Keratinocyte (primary cell): ENCODE measurements around the gene TCF7L2. TPM values are rescaled to one million over a fixed set of nuclear protein-coding genes. Genes with fewer than 3 reads are reported as not detected.

Experiments
- DNase-seq: peaks from one replicate; pipeline ENCODE4 v3.0.0-alpha.2; 2011; ENCODE audit warnings: low read depth, missing footprints, low spot score
- FAIRE-seq: peaks from 2 replicates; lab custom pipeline; 2011; peaks lifted over from hg19 to GRCh38; lab: Jason Lieb, UNC
- H2AFZ ChIP-seq: 2 replicates; pipeline ENCODE4 v1.6.0; 2012; ENCODE audit warnings: low read length, control low read depth, inconsistent platforms; ENCODE audit not compliant: control insufficient read depth
- H3K27ac ChIP-seq: 2 replicates; pipeline ENCODE4 v1.5.1; 2011; ENCODE audit warnings: low read length; ENCODE audit not compliant: control insufficient read depth, insufficient read depth
- H3K27me3 ChIP-seq: 3 replicates; pipeline ENCODE4 v1.6.0; 2011; ENCODE audit warnings: low read length; ENCODE audit not compliant: control insufficient read depth, insufficient read depth; ENCODE audit errors: extremely low read depth
- H3K36me3 ChIP-seq, 2 experiments: 2 replicates in 1 of 2; 3 replicates in 1 of 2; pipeline ENCODE4 v1.5.1; 2011; ENCODE audit warnings: low read length in 2 of 2, mild to moderate bottlenecking in 1 of 2; ENCODE audit not compliant: control insufficient read depth in 2 of 2, insufficient read depth in 2 of 2; ENCODE audit errors: extremely low read depth in 1 of 2
- H3K4me1 ChIP-seq: 3 replicates; pipeline ENCODE4 v1.5.1; 2011; ENCODE audit warnings: low read length; ENCODE audit not compliant: control insufficient read depth, insufficient read depth; ENCODE audit errors: extremely low read depth
- H3K4me2 ChIP-seq: 3 replicates; pipeline ENCODE4 v1.6.0; 2011; ENCODE audit warnings: low read depth, low read length; ENCODE audit not compliant: control insufficient read depth, insufficient read depth; ENCODE audit errors: extremely low read depth
- H3K4me3 ChIP-seq, 3 experiments: fragments of 200-600 bp in 1 of 3; sonication (generic) in 1 of 3; 2 replicates in 2 of 3; 3 replicates in 1 of 3; pipeline ENCODE4 v1.5.1; 2011 to 2016; ENCODE audit warnings: low read length in 3 of 3, mild to moderate bottlenecking in 3 of 3, control low read depth in 2 of 3, inconsistent platforms in 1 of 3, low read depth in 1 of 3, mixed read lengths in 1 of 3, mixed run types in 1 of 3, moderate library complexity in 1 of 3; ENCODE audit not compliant: control insufficient read depth in 2 of 3, insufficient read depth in 2 of 3; ENCODE audit errors: extremely low read depth in 1 of 3
- H3K79me2 ChIP-seq: 2 replicates; pipeline ENCODE4 v1.6.0; 2012; ENCODE audit warnings: low read length; ENCODE audit not compliant: control insufficient read depth, insufficient read depth
- H3K9ac ChIP-seq: 3 replicates; pipeline ENCODE4 v1.6.0; 2011; ENCODE audit warnings: low read length; ENCODE audit not compliant: control insufficient read depth, insufficient read depth; ENCODE audit errors: extremely low read depth
- H3K9me1 ChIP-seq: 3 replicates; pipeline ENCODE4 v1.6.0; 2011; ENCODE audit warnings: low read length; ENCODE audit not compliant: control insufficient read depth, insufficient read depth; ENCODE audit errors: extremely low read depth
- H3K9me3 ChIP-seq: 2 replicates; pipeline ENCODE4 v1.5.1; 2012; ENCODE audit warnings: low read depth, low read length; ENCODE audit not compliant: control insufficient read depth
- H4K20me1 ChIP-seq: 3 replicates; pipeline ENCODE4 v1.6.0; 2011; ENCODE audit warnings: low read length; ENCODE audit not compliant: control insufficient read depth, insufficient read depth; ENCODE audit errors: extremely low read depth
- CTCF ChIP-seq, 3 experiments: IDR thresholded peaks in 1 of 3; conservative IDR thresholded peaks in 1 of 3; optimal IDR thresholded peaks in 1 of 3; 2 replicates in 2 of 3; 3 replicates in 1 of 3; pipeline versions ENCODE3 to v1.5.1; 2011; ENCODE audit warnings: low read length in 3 of 3, mild to moderate bottlenecking in 3 of 3, moderate library complexity in 2 of 3, control low read depth in 1 of 3, inconsistent platforms in 1 of 3; ENCODE audit not compliant: insufficient read depth in 2 of 3; ENCODE audit errors: extremely low read depth in 1 of 3
- EZH2 ChIP-seq: IDR thresholded peaks from one replicate; pipeline ENCODE4 v1.6.1; 2012; ENCODE audit warnings: inconsistent platforms, mild to moderate bottlenecking, low read length, moderate library complexity
- dilution Hi-C: fragments of 300-500 bp; cut with MboI; formaldehyde crosslinking; loops from one replicate; pipeline ENCODE4 v1.7.0; 2020; ENCODE audit warnings: low sequenced_read_pairs; ENCODE audit not compliant: extremely low pct_ligation_motif_present
- polyA plus RNA-seq, 5 experiments: library from polyadenylated mRNA; depleted of rRNA in 3 of 5; stranded (reverse) in 3 of 5; stranded (forward) in 1 of 5; unstranded in 1 of 5; fragments of >200 nt; gene quantifications; 1 replicate in 1 of 5; 2 replicates in 3 of 5; 3 replicates in 1 of 5; pipeline versions ENCODE4 v1.2.1 to v1.2.3, GENCODE V29; 2011 to 2012; ENCODE audit warnings: missing spikeins in 2 of 5, low read depth in 1 of 5, low replicate concordance in 1 of 5

Gene TCF7L2
- polyA plus RNA-seq, 1 donor (not counting 4 experiments of a cell fraction or from before 2014, with no cell fraction given): 2.5 TPM

GRCh38 chr10:112915590-112916572 is 34.2 kb upstream of the TCF7L2 start:
- FAIRE-seq (peak; percentile 71), DNase-seq (no peak)
- Histone ChIP-seq H3K36me3 (no peaks in the 10 kb centered on the region), H3K4me1 (peaks cover 25% of the 10 kb centered on the region), H4K20me1 (no peaks in the 10 kb centered on the region), H2AFZ (peak overlapping the region; percentile 37), H3K27me3 (no peaks in the 10 kb centered on the region), H3K27ac (no peak overlapping the region), H3K4me3 (no peak overlapping the region), H3K4me2 (peak overlapping the region; percentile 35), H3K9me3 (no peaks in the 10 kb centered on the region), H3K9ac (no peak overlapping the region), H3K9me1 (no peaks in the 10 kb centered on the region), H3K79me2 (no peaks in the 10 kb centered on the region)
- dilution Hi-C loops: no loop called here
- no peak for TF ChIP-seq CTCF (optimal IDR thresholded peaks at IDR 0.05 in 1 of 3, IDR thresholded peaks at IDR 0.05 in 1 of 3, conservative IDR thresholded peaks at IDR 0.05 in 1 of 3; ENCODE audit: extremely low read depth in 1 of 3, insufficient read depth in 2 of 3, low read length in 3 of 3)
- no peak for TF ChIP-seq EZH2

GRCh38 chr10:112917681-112918080 is 32.4 kb upstream of the TCF7L2 start:
- Histone ChIP-seq H3K79me2 (no peaks in the 10 kb centered on the region), H3K27ac (no peak overlapping the region), H3K9me3 (no peaks in the 10 kb centered on the region), H3K4me2 (no peak overlapping the region), H2AFZ (no peak overlapping the region), H3K9me1 (no peaks in the 10 kb centered on the region), H3K36me3 (no peaks in the 10 kb centered on the region), H3K4me1 (peaks cover 25% of the 10 kb centered on the region), H4K20me1 (no peaks in the 10 kb centered on the region), H3K27me3 (no peaks in the 10 kb centered on the region), H3K4me3 (no peak overlapping the region), H3K9ac (no peak overlapping the region)
- DNase-seq (no peak), FAIRE-seq (no peak)
- dilution Hi-C loops: no loop called here
- no peak for TF ChIP-seq EZH2
- no peak for TF ChIP-seq CTCF (optimal IDR thresholded peaks at IDR 0.05 in 1 of 3, IDR thresholded peaks at IDR 0.05 in 1 of 3, conservative IDR thresholded peaks at IDR 0.05 in 1 of 3; ENCODE audit: extremely low read depth in 1 of 3, insufficient read depth in 2 of 3, low read length in 3 of 3)
